Spinal cord (tissue), 10 donors: ENCODE results near the gene STARD5. TPM values are rescaled to one million over a fixed set of nuclear protein-coding genes. Genes with fewer than 3 reads are reported as not detected.

ENCODE experiments used
- DNase-seq, 6 donors: peaks; one replicate each; pipeline versions ENCODE4 v3.0.0 to v3.0.0-alpha.2; 2013 to 2015; ENCODE audit warnings: low spot score in 6 of 6, low read depth in 4 of 6
- H3K27ac ChIP-seq: one replicate; pipeline ENCODE4 v1.5.1; 2013; ENCODE audit warnings: low read depth, low read length, control low read depth
- H3K27me3 ChIP-seq: one replicate; pipeline ENCODE4 v1.6.1; 2013; ENCODE audit warnings: low read length; ENCODE audit not compliant: control insufficient read depth, insufficient read depth
- H3K36me3 ChIP-seq: one replicate; pipeline ENCODE4 v1.6.1; 2013; ENCODE audit warnings: low read length; ENCODE audit not compliant: control insufficient read depth, insufficient read depth
- H3K4me1 ChIP-seq: one replicate; pipeline ENCODE4 v1.6.1; 2013; ENCODE audit warnings: low read length; ENCODE audit not compliant: control insufficient read depth, insufficient read depth
- H3K4me3 ChIP-seq: one replicate; pipeline ENCODE4 v1.5.1; 2013; ENCODE audit warnings: low read depth, low read length, control low read depth
- H3K9me3 ChIP-seq: one replicate; pipeline ENCODE4 v1.6.1; 2013; ENCODE audit warnings: low read length; ENCODE audit not compliant: control insufficient read depth, insufficient read depth
- WGBS: methylation state at CpG from one replicate; pipeline ENCODE4 v1.1.5; 2013; ENCODE audit warnings: missing lambda C conversion rate; ENCODE audit not compliant: insufficient coverage; 5-methylcytosine and 5-hydroxymethylcytosine counted together
- long read RNA-seq, 4 donors: transcript quantifications; one replicate each; lab custom pipeline, GENCODE V29; 2026
- polyA plus RNA-seq, 2 donors: library from polyadenylated mRNA; unstranded; fragments of 120-200 nt; gene quantifications; one replicate each; pipeline ENCODE4 v1.2.1, GENCODE V29; 2013; ENCODE audit not compliant: insufficient read length in 2 of 2
- total RNA-seq, 2 donors: library from RNA; depleted of rRNA in 1 of 2; stranded (reverse); fragments of 120-200 nt in 1 of 2; fragments of >200 nt in 1 of 2; gene quantifications; one replicate each; pipeline versions ENCODE4 v1.2.3 to v1.2.4, GENCODE V29; 2013 to 2014
- donor health status: healthy.

STARD5 gene
- total RNA-seq (1 to 10 TPM; 3.9 to 4.5 TPM), polyA plus RNA-seq (1 to 10 TPM; 2.7 to 3.7 TPM)
- long read RNA-seq, donor 1: 0 reads
- long read RNA-seq, donor 2, full-length matches to known transcripts: 2 of 2 reads
- long read RNA-seq, donor 2, partial matches to known transcripts: 0 of 2 reads
- long read RNA-seq, donor 2, other reads (novel, unspliced or antisense): 0 of 2 reads
- long read RNA-seq, donor 3: 0 reads
- long read RNA-seq, donor 4, full-length matches to known transcripts: 2 of 2 reads
- long read RNA-seq, donor 4, partial matches to known transcripts: 0 of 2 reads
- long read RNA-seq, donor 4, other reads (novel, unspliced or antisense): 0 of 2 reads

- Histone ChIP-seq H3K4me1 (peaks cover 14% of the 10 kb centered on the region), H3K27me3 (no peaks in the 10 kb centered on the region), H3K36me3 (no peaks in the 10 kb centered on the region), H3K9me3 (no peaks in the 10 kb centered on the region), H3K4me3 (peak within 1 kb of the TSS; percentile 94), H3K27ac (peak within 1 kb of the TSS; percentile 80)
- peak; percentile 84 to 99 (median 96) for DNase-seq
- under 1% methylated on average over 67 of the region's 67 CpGs for WGBS
Measured at GRCh38 chr15:81323944-81324881, at the start of gene STARD5. Gene STARD5 (minus strand): TSS chr15:81324141. CDS start chr15:81324099, 42 bp downstream.

- Histone ChIP-seq H3K27me3 (no peaks in the 10 kb centered on the region), H3K36me3 (no peaks in the 10 kb centered on the region), H3K4me1 (peaks cover 7% of the 10 kb centered on the region), H3K9me3 (no peaks in the 10 kb centered on the region), H3K4me3 (no peak overlapping the region), H3K27ac (no peak overlapping the region)
- no peak for DNase-seq
- no CpG with 5 or more reads among the region's 5 CpGs for WGBS
Measured at GRCh38 chr15:81373176-81373575, 49.2 kb upstream of the STARD5 start.

GRCh38 chr15:81372575-81372974 lies 48.6 kb upstream of the STARD5 start:
- Histone ChIP-seq H3K4me3 (no peak overlapping the region), H3K27me3 (no peaks in the 10 kb centered on the region), H3K36me3 (no peaks in the 10 kb centered on the region), H3K9me3 (no peaks in the 10 kb centered on the region), H3K27ac (no peak overlapping the region), H3K4me1 (peaks cover 7% of the 10 kb centered on the region)
- WGBS: 71% methylated on average over 1 of the region's 3 CpGs
- DNase-seq: no peak

DNA sequence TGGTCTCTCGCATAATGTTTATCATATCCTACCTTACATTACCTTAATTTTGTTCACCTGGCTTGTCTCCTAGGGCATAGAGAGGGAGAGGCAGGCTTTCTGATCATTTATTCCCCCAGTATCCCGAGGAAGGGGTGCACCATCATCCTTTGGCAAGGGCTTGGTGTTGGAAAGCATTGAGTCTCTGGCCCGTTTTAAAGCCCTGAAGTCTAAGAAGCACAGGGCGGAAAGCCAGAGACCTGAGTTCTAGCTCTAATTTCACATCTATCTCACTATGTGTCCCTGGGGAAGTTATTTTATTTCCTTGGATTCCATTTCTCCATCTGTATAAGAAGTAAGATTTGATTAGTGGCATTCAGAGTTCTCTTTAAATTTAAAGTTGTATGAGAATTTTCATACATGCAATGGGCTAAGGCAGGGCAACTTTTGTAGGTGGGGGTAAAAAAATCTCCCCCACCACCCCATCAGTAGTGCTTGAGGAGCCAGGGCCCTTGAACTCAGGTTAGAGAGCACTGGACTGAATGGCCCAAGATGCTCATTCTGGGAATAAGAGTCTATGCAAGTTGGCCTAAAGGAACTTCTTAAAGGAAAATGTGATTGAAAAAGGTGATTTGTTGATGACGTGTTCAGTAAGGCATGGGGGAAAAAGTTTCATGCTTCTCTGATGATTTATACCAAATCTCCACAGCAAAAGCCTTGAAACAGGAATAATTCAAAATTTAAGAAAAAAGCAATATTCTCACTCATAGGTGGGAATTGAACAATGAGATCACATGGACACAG lies 40.0 kb upstream of the STARD5 start:
- Histone ChIP-seq H3K36me3 (no peaks in the 10 kb centered on the region), H3K4me1 (no peaks in the 10 kb centered on the region), H3K9me3 (no peaks in the 10 kb centered on the region), H3K4me3 (no peak overlapping the region), H3K27me3 (no peaks in the 10 kb centered on the region), H3K27ac (no peak overlapping the region)
- DNase-seq: peak in 2 of 6 donors; percentile 3 to 88
- 100% methylated on average over 1 of the region's 5 CpGs for WGBS

GRCh38 chr15:81363276-81363675 lies 39.3 kb upstream of the STARD5 start:
- Histone ChIP-seq H3K9me3 (no peaks in the 10 kb centered on the region), H3K27ac (no peak overlapping the region), H3K27me3 (no peaks in the 10 kb centered on the region), H3K4me1 (no peaks in the 10 kb centered on the region), H3K36me3 (no peaks in the 10 kb centered on the region), H3K4me3 (no peak overlapping the region)
- DNase-seq: peak in 1 of 6 donors; percentile 88
- no CpG with 5 or more reads among the region's 3 CpGs for WGBS

- H3K4me1 ChIP-seq: no peaks in the 10 kb centered on the region
- no peak for DNase-seq
- no peaks in the 10 kb centered on the region for H3K9me3 ChIP-seq
- H3K36me3 ChIP-seq: no peaks in the 10 kb centered on the region
- no peak overlapping the region for H3K4me3 ChIP-seq
- no peak overlapping the region for H3K27ac ChIP-seq
- WGBS: 91% methylated on average over 7 of the region's 11 CpGs
- H3K27me3 ChIP-seq: no peaks in the 10 kb centered on the region
Measured at GRCh38 chr15:81362790-81363189, 38.8 kb upstream of the STARD5 start.

DNA sequence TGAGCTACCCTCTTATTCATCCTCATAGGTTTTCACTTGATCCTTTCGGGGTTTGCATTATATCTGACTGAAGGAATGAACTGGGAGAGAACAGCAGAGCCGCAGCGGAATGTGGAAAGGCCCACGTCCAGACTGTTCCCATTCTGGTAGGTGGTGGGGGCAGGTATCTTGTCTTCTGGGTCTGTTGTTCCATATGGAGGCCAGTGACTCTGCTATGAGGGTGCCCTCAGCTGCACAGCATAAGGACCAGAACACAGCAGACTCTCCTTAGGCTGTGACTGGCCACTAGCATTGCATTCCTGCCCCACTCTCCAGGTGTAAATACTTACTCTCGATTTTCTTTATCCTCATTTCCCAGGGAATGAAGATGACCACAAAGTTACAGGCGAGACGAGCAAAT lies 38.0 kb upstream of the STARD5 start:
- H3K4me1 ChIP-seq: no peaks in the 10 kb centered on the region
- WGBS: 88% methylated on average over 3 of the region's 7 CpGs
- no peaks in the 10 kb centered on the region for H3K9me3 ChIP-seq
- no peak for DNase-seq
- no peaks in the 10 kb centered on the region for H3K27me3 ChIP-seq
- H3K27ac ChIP-seq: no peak overlapping the region
- H3K36me3 ChIP-seq: no peaks in the 10 kb centered on the region
- H3K4me3 ChIP-seq: no peak overlapping the region

DNA sequence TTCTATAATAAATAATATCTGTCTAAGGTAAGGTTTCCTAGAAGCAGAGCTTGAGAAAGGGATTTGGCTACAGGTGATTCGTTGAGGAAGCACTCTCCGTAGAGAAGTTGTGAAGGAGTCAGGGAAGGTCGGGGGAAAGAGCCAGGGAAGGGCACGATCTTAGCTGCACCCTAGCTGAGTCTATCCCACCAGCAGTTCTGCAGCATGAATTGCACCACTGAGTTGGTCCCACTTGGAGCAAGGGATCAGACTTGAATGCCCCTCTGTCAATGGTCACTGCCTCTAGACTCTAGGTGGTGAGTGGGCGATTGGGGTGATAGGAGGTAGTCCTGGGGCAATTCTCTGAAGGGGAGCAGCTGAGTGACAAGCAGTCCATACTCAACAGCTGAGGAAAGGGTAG lies 36.5 kb upstream of the STARD5 start:
- 90% methylated on average over 5 of the region's 5 CpGs for WGBS
- DNase-seq: no peak
- no peak overlapping the region for H3K27ac ChIP-seq

GRCh38 chr15:81358248-81358647 lies 34.3 kb upstream of the STARD5 start:
- H3K4me1 ChIP-seq: no peaks in the 10 kb centered on the region
- no peaks in the 10 kb centered on the region for H3K27me3 ChIP-seq
- no peak overlapping the region for H3K27ac ChIP-seq
- WGBS: 82% methylated on average over 6 of the region's 6 CpGs
- H3K9me3 ChIP-seq: no peaks in the 10 kb centered on the region
- H3K36me3 ChIP-seq: no peaks in the 10 kb centered on the region
- no peak for DNase-seq
- no peak overlapping the region for H3K4me3 ChIP-seq

More for the DNA sequence above, 36.5 kb upstream of the STARD5 start:
- no peaks in the 10 kb centered on the region for H3K36me3 ChIP-seq
- no peaks in the 10 kb centered on the region for H3K4me1 ChIP-seq
- no peaks in the 10 kb centered on the region for H3K9me3 ChIP-seq
- no peaks in the 10 kb centered on the region for H3K27me3 ChIP-seq
- no peak overlapping the region for H3K4me3 ChIP-seq
